Skeletal muscle tissue (tissue), 4 donors: ENCODE data around the gene SLC8B1. TPM values are rescaled to one million over a fixed set of nuclear protein-coding genes. Genes with fewer than 3 reads are reported as not detected.
A peak's percentile ranks its signal among the peaks of the same experiment; 100 is the strongest.

Experiments used
- H3K27ac ChIP-seq: one replicate; pipeline ENCODE4 v1.7.0; 2013; ENCODE audit warnings: mild to moderate bottlenecking, low read depth, low read length, inconsistent platforms
- H3K27me3 ChIP-seq, 3 donors: one replicate each; pipeline ENCODE4 v1.7.0; 2013; ENCODE audit warnings: low read length in 3 of 3; ENCODE audit not compliant: control insufficient read depth in 3 of 3, insufficient read depth in 3 of 3
- H3K36me3 ChIP-seq, 3 donors: one replicate each; pipeline ENCODE4 v1.7.0; 2013; ENCODE audit warnings: low read length in 3 of 3; ENCODE audit not compliant: control insufficient read depth in 3 of 3, insufficient read depth in 3 of 3
- H3K4me1 ChIP-seq, 3 donors: one replicate each; pipeline ENCODE4 v1.7.0; 2013; ENCODE audit warnings: low read length in 3 of 3, mild to moderate bottlenecking in 3 of 3; ENCODE audit not compliant: control insufficient read depth in 3 of 3, insufficient read depth in 3 of 3
- H3K4me3 ChIP-seq, 3 donors: one replicate each; pipeline ENCODE4 v1.7.0; 2013; ENCODE audit warnings: low read length in 3 of 3
- H3K9ac ChIP-seq, 3 donors: one replicate each; pipeline ENCODE4 v1.7.0; 2013; ENCODE audit warnings: low read length in 3 of 3, mild to moderate bottlenecking in 3 of 3, moderate library complexity in 2 of 3, low read depth in 1 of 3
- H3K9me3 ChIP-seq, 3 donors: one replicate each; pipeline ENCODE4 v1.7.0; 2013; ENCODE audit warnings: low read length in 3 of 3; ENCODE audit not compliant: control insufficient read depth in 3 of 3
- total RNA-seq: library from RNA; depleted of rRNA; stranded (reverse); fragments of >200 nt; gene quantifications from one replicate; pipeline ENCODE4 v1.2.3, GENCODE V29; 2014
- donor health status: Osteomylitis.

The SLC8B1 gene
- total RNA-seq, 1 donor from 2014 or later: 8.4 TPM

DNA sequence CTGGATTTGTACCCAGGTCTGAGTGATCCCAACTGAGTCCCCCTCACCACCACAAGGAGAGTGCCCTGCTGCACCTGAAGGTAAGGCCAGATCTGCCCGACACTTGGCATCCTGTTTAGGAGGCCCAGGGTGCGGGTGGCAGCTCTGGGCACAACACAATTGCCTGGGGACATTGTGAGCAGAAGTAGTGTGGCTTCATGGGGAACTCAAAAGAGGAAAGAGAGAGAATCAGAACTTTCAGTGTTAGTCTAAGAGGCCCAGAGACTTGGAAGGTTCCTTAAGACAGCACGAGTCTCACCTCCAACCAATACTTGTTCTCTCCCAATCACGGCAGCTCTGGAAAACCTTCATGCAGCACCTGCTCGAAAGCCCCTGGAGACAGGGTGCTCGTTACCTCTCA, 6.6 kb upstream of the SLC8B1 start:
- Histone ChIP-seq H3K27ac (no peak overlapping the region), H3K27me3 (no peaks in the 10 kb centered on the region), H3K9ac (no peak overlapping the region), H3K36me3 (no peaks in the 10 kb centered on the region), H3K4me1 (no peaks in the 10 kb centered on the region), H3K4me3 (no peak overlapping the region), H3K9me3 (no peaks in the 10 kb centered on the region)

DNA sequence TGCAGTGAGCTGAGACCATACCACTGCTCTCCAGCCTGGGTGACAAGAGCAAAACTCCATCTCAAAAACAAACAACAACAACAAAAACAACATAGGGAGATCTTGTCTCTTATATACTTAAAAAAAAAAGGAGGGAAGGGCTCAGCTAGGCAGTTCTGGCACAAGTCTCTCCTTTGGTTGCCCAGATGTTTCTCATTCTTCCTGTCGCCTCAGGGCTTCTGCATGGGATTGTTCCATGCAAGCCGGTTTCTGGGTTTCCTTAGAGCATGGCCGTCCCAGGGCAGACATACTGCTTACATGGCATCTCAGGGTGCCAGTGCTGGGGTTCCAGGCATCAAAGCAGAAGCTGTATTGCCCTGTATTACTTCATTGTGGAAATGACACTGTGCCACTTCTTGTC, 5.2 kb upstream of the SLC8B1 start:
- Histone ChIP-seq H3K27me3 (no peaks in the 10 kb centered on the region), H3K4me3 (no peak overlapping the region), H3K27ac (no peak overlapping the region), H3K4me1 (peaks cover 0 to 6% (median 2%) of the 10 kb centered on the region in 3 donors), H3K9me3 (no peaks in the 10 kb centered on the region), H3K9ac (no peak overlapping the region), H3K36me3 (no peaks in the 10 kb centered on the region)

DNA sequence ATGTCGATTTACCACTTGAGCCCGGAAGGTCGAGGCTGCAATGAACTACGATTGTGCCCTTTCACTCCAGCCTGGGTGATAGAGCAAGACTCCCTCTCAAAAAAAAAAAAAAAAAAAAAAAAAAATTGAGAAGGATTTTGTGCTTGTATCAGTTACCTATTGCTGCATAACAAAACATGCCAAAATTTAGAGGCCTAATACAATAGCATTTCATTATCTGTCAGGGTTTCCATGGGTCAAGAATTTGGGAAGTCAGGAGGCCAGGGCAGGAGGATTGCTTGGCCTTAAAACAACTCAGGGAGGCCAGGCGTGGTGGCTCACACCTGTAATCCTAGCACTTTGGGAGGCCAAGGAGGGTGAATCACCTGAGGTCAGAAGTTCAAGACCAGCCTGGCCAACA, 4.6 kb upstream of the SLC8B1 start:
- Histone ChIP-seq H3K4me1 (peaks cover 3 to 7% (median 4%) of the 10 kb centered on the region in 3 donors), H3K9ac (no peak overlapping the region), H3K9me3 (no peaks in the 10 kb centered on the region), H3K36me3 (no peaks in the 10 kb centered on the region), H3K4me3 (no peak overlapping the region), H3K27ac (no peak overlapping the region), H3K27me3 (no peaks in the 10 kb centered on the region)

DNA sequence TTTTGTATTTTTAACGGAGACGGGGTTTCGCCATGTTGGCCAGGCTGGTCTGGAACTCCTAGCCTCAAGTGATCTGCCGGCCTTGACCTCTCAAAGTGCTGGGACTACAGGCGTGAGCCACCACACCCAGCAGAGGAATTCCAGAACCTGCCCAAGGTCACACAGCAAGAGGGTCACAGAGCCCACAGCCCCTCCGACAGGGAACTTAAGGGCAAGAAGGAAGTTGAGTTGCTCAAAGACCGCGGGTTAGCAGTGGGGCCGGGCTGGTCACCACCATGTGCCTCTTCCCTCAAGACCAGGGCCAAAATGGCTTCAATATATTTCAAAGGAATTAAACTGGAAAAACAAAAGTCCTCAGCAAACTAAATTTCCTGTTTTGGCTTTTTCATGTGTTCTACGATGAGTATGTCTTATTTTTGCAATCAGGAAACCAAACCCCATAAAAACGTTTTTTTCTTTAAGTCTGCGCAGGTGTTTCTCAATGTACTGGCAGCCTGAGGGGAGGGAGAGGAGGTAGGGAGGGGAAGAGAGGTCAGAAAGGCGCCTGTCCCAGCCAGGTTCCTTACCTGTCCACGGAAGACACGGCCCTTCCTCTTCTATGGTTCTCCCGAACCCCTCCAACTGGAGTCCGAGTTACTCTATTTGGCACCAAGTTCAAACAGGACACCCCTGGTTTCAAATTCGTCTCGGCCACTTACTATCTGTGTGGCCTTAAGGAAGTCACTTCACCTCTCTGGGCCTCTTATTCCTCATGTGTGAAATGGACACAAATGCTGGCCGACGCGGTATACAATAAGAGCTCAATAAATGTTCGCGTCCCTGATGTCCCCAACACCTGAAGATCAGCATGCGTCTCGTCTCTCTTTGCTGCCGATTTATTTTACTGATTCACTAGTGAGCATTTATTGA, 778 bp downstream of the SLC8B1 start:
- Histone ChIP-seq H3K27ac (peak overlapping the region; percentile 62), H3K9me3 (no peaks in the 10 kb centered on the region), H3K27me3 (no peaks in the 10 kb centered on the region), H3K4me1 (peaks cover 18 to 22% (median 19%) of the 10 kb centered on the region in 3 donors), H3K4me3 (peak overlapping the region; percentile 86 to 97 (median 93)), H3K36me3 (peaks cover 16 to 23% (median 22%) of the 10 kb centered on the region in 3 donors), H3K9ac (peak overlapping the region; percentile 85 to 91 (median 87))

DNA sequence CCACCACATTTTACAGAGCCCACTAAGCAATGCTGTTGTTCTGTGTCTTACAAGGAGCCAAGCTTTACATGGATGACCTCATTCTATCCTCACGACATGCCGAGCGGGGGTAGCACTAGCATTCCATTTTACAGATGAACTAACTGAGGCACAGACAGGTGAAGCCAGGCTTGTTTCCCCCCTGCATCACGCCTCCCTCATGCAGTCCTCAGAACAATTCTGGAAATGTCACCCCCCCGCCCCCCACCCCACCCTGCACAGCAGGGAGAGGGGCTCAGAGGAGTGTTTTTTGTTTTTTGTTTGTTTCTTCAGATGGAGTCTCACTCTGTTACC, 1.5 kb downstream of the SLC8B1 start:
- H3K9ac ChIP-seq: peak overlapping the region in 1 of 3 donors; percentile 16
- H3K4me1 ChIP-seq: peaks cover 18 to 22% (median 19%) of the 10 kb centered on the region in 3 donors
- peak overlapping the region; percentile 58 to 97 (median 93) for H3K4me3 ChIP-seq
- no peaks in the 10 kb centered on the region for H3K9me3 ChIP-seq
- no peaks in the 10 kb centered on the region for H3K27me3 ChIP-seq
- peaks cover 16 to 24% (median 23%) of the 10 kb centered on the region in 3 donors for H3K36me3 ChIP-seq
- no peak overlapping the region for H3K27ac ChIP-seq

DNA sequence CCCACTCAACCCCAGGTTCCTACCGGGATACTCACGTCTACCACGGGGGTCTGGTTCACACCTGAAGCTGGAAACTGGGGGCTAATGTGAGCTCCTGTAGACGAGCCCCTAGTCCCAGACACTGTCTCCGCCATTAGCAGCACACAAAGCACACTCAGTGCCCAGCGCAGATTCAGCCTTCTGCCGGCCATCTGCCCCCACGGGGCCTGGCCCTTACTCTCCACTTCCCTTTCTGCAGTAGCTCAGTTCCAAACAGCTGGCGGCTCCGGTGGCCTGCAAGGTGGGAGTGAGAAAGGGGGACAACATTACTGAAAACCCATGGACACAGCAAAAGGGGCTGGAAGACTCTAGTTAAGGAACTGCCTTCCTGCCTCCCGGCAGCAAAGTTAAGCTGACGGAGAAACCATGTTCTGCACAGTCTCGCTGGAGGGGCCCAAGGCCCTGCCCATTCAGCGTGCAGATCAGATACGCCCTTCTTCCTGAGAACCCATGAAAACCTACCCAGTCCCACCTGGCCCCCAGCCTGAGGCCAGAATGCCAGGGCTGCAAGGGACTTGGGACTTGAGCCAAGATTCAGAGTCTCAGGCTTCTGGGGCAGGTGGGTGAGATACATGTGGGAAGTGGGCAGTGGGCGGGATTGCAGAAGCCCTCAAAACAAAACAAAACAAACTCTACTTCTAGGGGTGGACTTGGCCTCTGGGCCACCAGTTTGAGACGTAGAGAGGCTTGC, 2.1 kb downstream of the SLC8B1 start:
- H3K27ac ChIP-seq: peak overlapping the region; percentile 7
- no peaks in the 10 kb centered on the region for H3K27me3 ChIP-seq
- peak overlapping the region; percentile 58 to 97 (median 93) for H3K4me3 ChIP-seq
- H3K9ac ChIP-seq: peak overlapping the region in 2 of 3 donors; percentile 16 to 53
- H3K9me3 ChIP-seq: no peaks in the 10 kb centered on the region
- peaks cover 16 to 24% (median 23%) of the 10 kb centered on the region in 3 donors for H3K36me3 ChIP-seq
- H3K4me1 ChIP-seq: peaks cover 18 to 25% (median 19%) of the 10 kb centered on the region in 3 donors

DNA sequence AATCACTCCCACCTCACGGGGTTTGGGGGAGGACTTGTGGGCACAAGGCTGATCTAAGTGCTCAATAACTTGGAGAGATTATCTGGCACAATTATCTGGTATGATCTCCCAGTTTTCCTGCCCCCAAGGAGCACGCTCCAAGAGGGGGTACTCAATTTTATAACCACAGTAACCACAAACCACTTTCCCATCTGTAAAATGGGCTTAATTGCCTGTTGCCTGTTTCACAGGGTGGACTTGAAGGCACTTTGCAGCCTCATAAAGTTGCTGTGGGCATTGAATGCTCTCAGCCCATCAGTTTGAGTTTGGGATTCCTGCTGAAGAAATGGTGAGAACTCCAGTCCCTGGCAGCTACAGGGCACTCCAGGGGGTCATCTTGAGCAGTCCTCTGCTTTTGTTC, 4.4 kb downstream of the SLC8B1 start:
- Histone ChIP-seq H3K4me3 (no peak overlapping the region), H3K9ac (no peak overlapping the region), H3K36me3 (peaks cover 16 to 24% (median 23%) of the 10 kb centered on the region in 3 donors), H3K27me3 (no peaks in the 10 kb centered on the region), H3K9me3 (no peaks in the 10 kb centered on the region), H3K27ac (no peak overlapping the region), H3K4me1 (peaks cover 28 to 37% (median 35%) of the 10 kb centered on the region in 3 donors)

DNA sequence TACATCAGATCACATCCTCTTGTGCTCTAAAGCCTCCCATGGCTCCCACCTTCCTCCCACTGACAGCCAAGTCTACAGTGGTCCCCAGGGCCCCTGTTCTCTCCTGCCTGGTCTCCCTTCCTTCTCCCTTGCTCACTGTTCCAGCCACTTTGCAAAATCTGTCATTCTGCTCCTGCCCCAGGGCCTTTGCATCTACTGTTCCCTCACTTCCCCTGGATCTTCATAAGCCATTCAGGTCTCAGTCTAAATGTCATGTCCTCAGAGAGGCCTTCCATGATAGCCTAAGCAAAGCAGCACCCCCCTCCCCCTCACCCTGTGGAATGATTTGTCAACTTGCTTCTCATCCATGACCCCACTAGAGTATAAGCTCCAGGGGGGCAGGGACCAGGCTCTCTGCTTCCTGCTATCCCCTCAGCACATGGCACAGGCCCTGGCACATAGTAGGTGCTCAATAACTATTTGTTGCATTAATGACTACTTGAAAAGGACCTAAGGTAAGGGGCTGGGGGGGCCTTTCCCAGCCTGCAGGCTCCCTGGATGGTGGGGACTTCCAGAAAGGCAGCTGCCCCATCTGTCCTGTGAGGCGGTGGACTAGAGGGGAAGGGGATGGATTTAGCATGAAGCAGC, 5.0 kb downstream of the SLC8B1 start:
- Histone ChIP-seq H3K27me3 (no peaks in the 10 kb centered on the region), H3K27ac (no peak overlapping the region), H3K4me1 (peaks cover 26 to 35% (median 33%) of the 10 kb centered on the region in 3 donors), H3K4me3 (no peak overlapping the region), H3K36me3 (peaks cover 16 to 24% (median 23%) of the 10 kb centered on the region in 3 donors), H3K9me3 (no peaks in the 10 kb centered on the region), H3K9ac (no peak overlapping the region)

DNA sequence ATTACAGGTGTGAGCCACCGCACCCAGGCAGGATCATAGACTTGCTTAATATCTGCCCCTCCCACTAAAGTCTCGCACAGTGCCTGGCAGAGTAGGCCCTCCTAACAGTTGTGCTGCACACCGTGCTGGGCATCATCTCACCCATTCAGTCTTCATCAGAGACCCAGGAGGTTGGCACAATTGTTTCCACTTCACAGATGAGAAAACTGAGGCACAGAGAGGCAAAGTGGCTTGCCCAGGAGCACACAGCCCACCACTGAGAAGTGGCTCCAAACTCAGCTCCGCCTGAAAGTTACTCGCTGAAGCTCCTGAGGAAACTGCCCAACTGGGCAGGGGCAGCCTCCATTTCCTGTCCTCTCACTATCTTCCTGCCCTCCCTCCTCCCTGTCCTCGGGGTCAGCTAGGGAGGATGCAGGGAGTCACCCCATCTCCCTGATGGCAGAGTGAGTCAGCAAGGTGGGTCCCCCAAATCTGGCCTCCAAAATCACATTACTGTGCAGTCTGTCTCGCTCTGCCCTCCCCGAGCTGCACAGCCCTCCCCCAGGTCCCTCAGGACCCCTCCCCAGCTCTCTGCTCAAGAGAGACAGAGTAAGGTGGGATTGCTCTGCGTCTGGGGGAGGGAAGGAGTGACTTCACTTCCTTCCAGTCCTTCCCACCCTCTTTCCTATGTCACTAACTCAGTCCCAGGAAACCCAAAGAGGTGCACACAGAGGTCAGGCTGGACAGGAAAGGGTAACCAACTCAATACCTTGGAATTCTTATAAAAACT, 5.7 kb downstream of the SLC8B1 start:
- Histone ChIP-seq H3K4me1 (peaks cover 21 to 29% (median 29%) of the 10 kb centered on the region in 3 donors), H3K27ac (no peak overlapping the region), H3K9me3 (no peaks in the 10 kb centered on the region), H3K36me3 (peaks cover 16 to 24% (median 23%) of the 10 kb centered on the region in 3 donors), H3K4me3 (no peak overlapping the region), H3K9ac (no peak overlapping the region), H3K27me3 (no peaks in the 10 kb centered on the region)
